Measurements from ENCODE around the gene ADTRP. TPM values are rescaled to one million over a fixed set of nuclear protein-coding genes. Genes with fewer than 3 reads are reported as not detected.

ADTRP gene
- total RNA-seq, 1 experiment from 2014 or later: 0.50 TPM

GRCh38 chr6:11795403-11795802 is 16.8 kb upstream of the ADTRP start (continued):
- TF ChIP-seq E2F1 (CRISPR knock-in tag; IDR thresholded peaks at IDR 0.05): no peak

GRCh38 chr6:11793277-11793676 is 14.7 kb upstream of the ADTRP start:
- H3K36me3 Mint-ChIP-seq: peaks cover 4% of the 10 kb centered on the region; the same call in 1 of the 2 replicates
- DNase-seq (ENCODE audit: low spot score): no peak
- ATAC-seq: no peak
- ChIA-PET POLR2A (no interaction called here), CTCF (interaction anchor here (0.6 to 1.8 kb wide), 3 partner anchors 198 to 551 kb away, joined by 3 to 4 read pairs (median 3); no protein-coding TSS in a partner anchor)
- peaks cover 5% of the 10 kb centered on the region for H3K9me3 Mint-ChIP-seq
- no peaks in the 10 kb centered on the region for H3K27me3 Mint-ChIP-seq (ENCODE audit: low read depth)
- H3K27ac Mint-ChIP-seq: no peak overlapping the region
- no peak overlapping the region for H3K4me3 Mint-ChIP-seq
- peaks cover 14% of the 10 kb centered on the region for H3K4me1 Mint-ChIP-seq
- TF ChIP-seq PREB (CRISPR knock-in tag; IDR thresholded peaks at IDR 0.05; ENCODE audit: borderline replicate concordance) (no peak), ATF1 (CRISPR knock-in tag; IDR thresholded peaks at IDR 0.05) (no peak), ZNF532 (CRISPR knock-in tag; IDR thresholded peaks at IDR 0.05; ENCODE audit: borderline replicate concordance) (no peak), ZNF671 (CRISPR knock-in tag; IDR thresholded peaks at IDR 0.05) (no peak), ZNF425 (CRISPR knock-in tag; conservative IDR thresholded peaks at IDR 0.05) (no peak), USF1 (CRISPR knock-in tag; IDR thresholded peaks at IDR 0.05) (no peak), MLX (CRISPR knock-in tag; IDR thresholded peaks at IDR 0.05) (no peak), FOXK1 (CRISPR knock-in tag; IDR thresholded peaks at IDR 0.05) (no peak), ELF4 (CRISPR knock-in tag; IDR thresholded peaks at IDR 0.05; ENCODE audit: low read depth) (no peak), AFF4 (CRISPR knock-in tag; IDR thresholded peaks at IDR 0.05; ENCODE audit: borderline replicate concordance) (no peak), GABPB1 (CRISPR knock-in tag; IDR thresholded peaks at IDR 0.05) (no peak), ZNF232 (CRISPR knock-in tag; IDR thresholded peaks at IDR 0.05) (no peak), ZNF512 (CRISPR knock-in tag; IDR thresholded peaks at IDR 0.05; ENCODE audit: borderline replicate concordance) (no peak), SP1 (CRISPR knock-in tag; conservative IDR thresholded peaks at IDR 0.05) (no peak), ZNF281 (CRISPR knock-in tag; IDR thresholded peaks at IDR 0.05) (no peak)
